IMR-90 (cell line): ENCODE measurements around the gene INHBE. TPM values are rescaled to one million over a fixed set of nuclear protein-coding genes. Genes with fewer than 3 reads are reported as not detected.

Experiments used
- BHLHE40 ChIP-seq: fragments of 150-350 bp; IDR thresholded peaks from 2 replicates; pipeline ENCODE4 v1.6.1; 2016; ENCODE audit warnings: mild to moderate bottlenecking, low read depth, low read length
- ELK1 ChIP-seq: fragments of 150-350 bp; IDR thresholded peaks from 2 replicates; pipeline ENCODE4 v1.6.1; 2016; ENCODE audit warnings: low read depth, mild to moderate bottlenecking, low read length, moderate library complexity, borderline replicate concordance
- polyA plus RNA-seq, 3 experiments: library from polyadenylated mRNA; depleted of rRNA; stranded (reverse); fragments of >200 nt; gene quantifications; 2 replicates each; pipeline ENCODE4 v1.2.3, GENCODE V29; 2012; ENCODE audit warnings: low replicate concordance in 1 of 3
- total RNA-seq: library from RNA; depleted of rRNA; stranded (reverse); fragments of >200 nt; gene quantifications from 2 replicates; pipeline ENCODE4 v1.2.3, GENCODE V29; 2012

The INHBE gene
- total and polyA plus RNA-seq, 2 of the 4 experiments (the other 2 are of a cell fraction): 0.90 to 1.7 TPM

GRCh38 chr12:57455374-57456144, 452 bp downstream of the INHBE start (continued):
- TF ChIP-seq ELK1 (no peak), BHLHE40 (no peak)
